IPS-15b (cell line): ENCODE results near the gene PACSIN1.

Experiments
- H3K27me3 ChIP-seq: one replicate; pipeline ENCODE4 v1.6.1; 2013; ENCODE audit warnings: low read length; ENCODE audit not compliant: control insufficient read depth, insufficient read depth
- H3K36me3 ChIP-seq: one replicate; pipeline ENCODE4 v1.6.1; 2013; ENCODE audit warnings: low read length; ENCODE audit not compliant: control insufficient read depth, insufficient read depth
- H3K4me1 ChIP-seq: one replicate; pipeline ENCODE4 v1.6.1; 2013; ENCODE audit warnings: mild to moderate bottlenecking, low read length; ENCODE audit not compliant: control insufficient read depth, insufficient read depth
- H3K4me3 ChIP-seq: one replicate; pipeline ENCODE4 v1.5.1; 2013; ENCODE audit warnings: low read depth, low read length
- H3K9ac ChIP-seq: one replicate; pipeline ENCODE4 v1.6.1; 2013; ENCODE audit warnings: low read depth, mild to moderate bottlenecking, low read length
- H3K9me3 ChIP-seq: one replicate; pipeline ENCODE4 v1.6.1; 2013; ENCODE audit warnings: mild to moderate bottlenecking, low read length; ENCODE audit not compliant: control insufficient read depth, insufficient read depth

The PACSIN1 gene

GRCh38 chr6:34519971-34520644 lies 54.2 kb downstream of the PACSIN1 start:
- Histone ChIP-seq H3K9ac (no peak overlapping the region), H3K27me3 (no peaks in the 10 kb centered on the region), H3K4me3 (no peak overlapping the region), H3K4me1 (peaks cover 2% of the 10 kb centered on the region), H3K36me3 (no peaks in the 10 kb centered on the region), H3K9me3 (no peaks in the 10 kb centered on the region)

DNA sequence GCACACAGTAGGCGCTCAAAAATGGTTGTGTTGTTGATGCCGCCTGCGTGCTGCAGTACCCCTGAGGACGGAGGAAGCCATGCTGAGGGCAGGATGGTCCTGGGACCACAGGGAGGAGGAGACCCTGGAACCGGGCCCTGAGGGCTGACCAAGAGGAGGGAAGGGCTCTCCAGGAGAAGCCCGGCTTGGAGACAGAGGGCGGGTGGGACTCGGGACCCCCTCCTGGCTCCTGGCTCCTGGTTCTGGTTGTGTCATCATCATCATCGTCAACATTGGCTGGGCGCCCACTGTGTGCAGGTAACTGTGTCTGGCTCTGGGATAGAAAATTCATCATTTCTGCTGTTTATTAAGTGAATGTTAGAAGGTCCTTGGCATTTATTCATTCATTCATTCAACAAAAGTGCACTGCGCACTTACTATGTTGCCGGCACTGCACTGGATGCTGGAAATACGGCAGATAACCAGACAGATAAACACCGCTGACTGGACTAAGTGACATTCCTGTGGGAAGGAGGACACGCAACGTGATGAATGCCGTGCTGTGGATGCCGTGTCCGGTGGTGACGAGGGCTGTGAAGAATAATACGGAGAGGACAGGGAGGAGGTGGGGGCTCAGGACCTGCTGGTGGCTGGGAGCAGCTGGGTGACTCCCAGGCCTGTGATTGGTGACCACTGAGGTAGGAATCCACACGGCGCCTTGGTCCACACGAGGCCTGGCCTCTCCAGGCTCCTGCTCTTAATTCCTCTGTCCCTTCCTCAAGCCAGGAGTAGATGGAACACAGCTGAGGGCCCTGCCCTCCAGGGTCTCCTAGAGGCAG lies 55.0 kb downstream of the PACSIN1 start:
- Histone ChIP-seq H3K9ac (no peak overlapping the region), H3K4me1 (no peaks in the 10 kb centered on the region), H3K4me3 (no peak overlapping the region), H3K27me3 (no peaks in the 10 kb centered on the region), H3K9me3 (no peaks in the 10 kb centered on the region), H3K36me3 (no peaks in the 10 kb centered on the region)

- Histone ChIP-seq H3K36me3 (no peaks in the 10 kb centered on the region), H3K27me3 (no peaks in the 10 kb centered on the region), H3K9me3 (no peaks in the 10 kb centered on the region), H3K4me3 (no peak overlapping the region), H3K4me1 (peaks cover 1% of the 10 kb centered on the region), H3K9ac (no peak overlapping the region)
Observed at GRCh38 chr6:34521463-34522285, 55.8 kb downstream of the PACSIN1 start.

DNA sequence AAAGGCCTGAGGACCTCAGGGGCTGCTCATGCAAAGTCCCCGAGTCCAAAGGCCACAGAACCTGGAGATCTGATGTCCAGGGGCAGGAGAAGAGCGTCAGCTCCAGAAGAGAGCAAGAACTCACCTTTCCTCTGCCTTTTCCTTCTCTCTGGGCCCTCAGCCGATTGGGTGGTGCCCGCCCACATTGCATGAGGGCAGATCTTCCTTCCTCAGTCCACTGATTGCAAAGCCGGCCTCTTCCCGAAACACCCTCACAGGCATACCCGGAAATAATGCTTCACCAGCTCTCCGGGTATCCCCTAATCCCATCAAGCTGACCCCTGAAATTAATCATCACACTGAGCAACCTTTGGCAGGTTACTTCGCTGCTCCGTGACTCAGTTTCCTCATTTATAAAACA lies 56.9 kb downstream of the PACSIN1 start:
- Histone ChIP-seq H3K9me3 (no peaks in the 10 kb centered on the region), H3K4me1 (peaks cover 2% of the 10 kb centered on the region), H3K9ac (no peak overlapping the region), H3K36me3 (no peaks in the 10 kb centered on the region), H3K27me3 (no peaks in the 10 kb centered on the region), H3K4me3 (no peak overlapping the region)

GRCh38 chr6:34523441-34524206 lies 57.7 kb downstream of the PACSIN1 start:
- Histone ChIP-seq H3K4me1 (peaks cover 2% of the 10 kb centered on the region), H3K4me3 (no peak overlapping the region), H3K36me3 (peaks cover under 1% of the 10 kb centered on the region), H3K27me3 (no peaks in the 10 kb centered on the region), H3K9me3 (no peaks in the 10 kb centered on the region), H3K9ac (no peak overlapping the region)

DNA sequence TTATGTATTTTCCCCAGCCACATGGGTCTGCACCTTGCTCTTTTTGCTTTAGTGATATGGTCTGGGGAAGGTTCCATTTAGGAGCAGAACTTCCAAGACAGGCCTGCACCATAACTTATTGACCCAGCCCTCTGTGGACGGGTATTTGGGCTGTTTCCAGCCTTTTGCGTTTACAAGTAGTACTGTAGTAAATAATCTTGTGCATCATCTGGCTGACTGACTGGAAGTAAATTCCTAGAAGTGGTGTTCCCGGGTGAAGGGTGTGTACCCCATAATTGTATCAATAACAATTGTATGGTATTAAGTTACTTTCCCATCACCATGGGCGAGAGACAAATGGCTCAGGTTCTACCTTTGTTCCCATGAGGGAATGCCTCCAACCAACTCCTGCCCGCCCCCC lies 58.6 kb downstream of the PACSIN1 start:
- H3K4me3 ChIP-seq, result no peak overlapping the region
- peaks cover 4% of the 10 kb centered on the region for H3K36me3 ChIP-seq
- H3K9ac ChIP-seq, result no peak overlapping the region
- peaks cover 2% of the 10 kb centered on the region for H3K4me1 ChIP-seq
- no peaks in the 10 kb centered on the region for H3K9me3 ChIP-seq
- no peaks in the 10 kb centered on the region for H3K27me3 ChIP-seq

DNA sequence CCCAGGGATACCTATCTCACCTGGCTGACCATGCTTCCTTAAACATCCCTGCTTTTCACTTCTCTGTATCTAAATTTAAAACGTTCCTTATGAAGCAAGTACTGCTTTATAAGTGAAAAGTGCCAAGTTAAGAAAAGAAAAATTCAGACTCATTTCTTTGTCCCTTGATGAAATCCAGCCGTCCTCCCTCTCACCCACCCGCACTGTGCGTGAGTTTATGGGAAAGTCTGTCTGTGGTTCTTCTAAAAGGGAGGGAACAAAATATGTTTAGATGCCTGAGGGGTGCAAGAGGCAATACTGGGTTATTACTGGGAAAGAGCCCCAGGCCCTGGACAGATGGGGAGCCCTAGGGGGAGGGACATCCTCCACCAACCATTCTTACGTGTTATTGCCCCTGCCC lies 59.1 kb downstream of the PACSIN1 start:
- Histone ChIP-seq H3K4me1 (peaks cover 2% of the 10 kb centered on the region), H3K36me3 (peaks cover 6% of the 10 kb centered on the region), H3K9me3 (no peaks in the 10 kb centered on the region), H3K27me3 (no peaks in the 10 kb centered on the region), H3K4me3 (no peak overlapping the region), H3K9ac (no peak overlapping the region)

- Histone ChIP-seq H3K4me3 (no peak overlapping the region), H3K9me3 (no peaks in the 10 kb centered on the region), H3K36me3 (peaks cover 6% of the 10 kb centered on the region), H3K4me1 (peaks cover 2% of the 10 kb centered on the region), H3K27me3 (no peaks in the 10 kb centered on the region), H3K9ac (no peak overlapping the region)
Observed at GRCh38 chr6:34525431-34526175, 59.7 kb downstream of the PACSIN1 start.

DNA sequence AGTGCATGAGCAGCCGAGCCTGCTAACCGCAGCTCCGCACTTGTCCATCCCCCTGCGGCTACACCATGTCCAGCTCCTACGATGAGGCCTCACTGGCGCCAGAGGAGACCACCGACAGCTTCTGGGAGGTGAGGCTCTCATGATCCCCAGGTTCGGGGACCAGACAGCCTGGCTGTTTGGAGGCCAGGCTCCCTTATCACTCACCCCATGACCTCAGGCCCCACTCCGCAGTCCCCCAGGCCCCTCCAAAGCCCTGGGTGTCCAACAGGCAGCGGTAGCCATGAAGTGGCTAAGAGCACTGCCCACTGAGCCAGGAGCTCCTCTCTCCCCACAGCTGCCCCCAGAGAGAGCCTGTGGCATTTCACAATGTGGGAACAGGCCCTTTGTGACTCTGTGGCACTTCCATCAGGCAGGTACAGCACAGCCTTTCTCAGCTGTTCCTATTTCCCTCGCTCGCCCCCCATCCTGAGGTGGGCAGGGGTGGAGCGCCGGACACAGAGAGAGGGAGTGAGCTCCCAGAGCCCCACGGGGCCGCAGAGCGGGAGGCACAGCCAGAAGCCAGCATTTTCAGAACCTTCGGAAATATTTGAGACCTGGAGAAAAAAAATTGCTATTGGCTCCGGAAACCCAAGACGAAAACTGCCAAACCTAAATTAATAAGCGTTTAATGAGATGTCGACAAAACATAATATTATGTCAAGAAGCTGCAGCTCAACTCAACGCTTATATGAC lies 60.5 kb downstream of the PACSIN1 start:
- Histone ChIP-seq H3K9ac (no peak overlapping the region), H3K27me3 (no peaks in the 10 kb centered on the region), H3K36me3 (peaks cover 6% of the 10 kb centered on the region), H3K4me3 (peak overlapping the region; percentile 22), H3K9me3 (no peaks in the 10 kb centered on the region), H3K4me1 (peaks cover 5% of the 10 kb centered on the region)

DNA sequence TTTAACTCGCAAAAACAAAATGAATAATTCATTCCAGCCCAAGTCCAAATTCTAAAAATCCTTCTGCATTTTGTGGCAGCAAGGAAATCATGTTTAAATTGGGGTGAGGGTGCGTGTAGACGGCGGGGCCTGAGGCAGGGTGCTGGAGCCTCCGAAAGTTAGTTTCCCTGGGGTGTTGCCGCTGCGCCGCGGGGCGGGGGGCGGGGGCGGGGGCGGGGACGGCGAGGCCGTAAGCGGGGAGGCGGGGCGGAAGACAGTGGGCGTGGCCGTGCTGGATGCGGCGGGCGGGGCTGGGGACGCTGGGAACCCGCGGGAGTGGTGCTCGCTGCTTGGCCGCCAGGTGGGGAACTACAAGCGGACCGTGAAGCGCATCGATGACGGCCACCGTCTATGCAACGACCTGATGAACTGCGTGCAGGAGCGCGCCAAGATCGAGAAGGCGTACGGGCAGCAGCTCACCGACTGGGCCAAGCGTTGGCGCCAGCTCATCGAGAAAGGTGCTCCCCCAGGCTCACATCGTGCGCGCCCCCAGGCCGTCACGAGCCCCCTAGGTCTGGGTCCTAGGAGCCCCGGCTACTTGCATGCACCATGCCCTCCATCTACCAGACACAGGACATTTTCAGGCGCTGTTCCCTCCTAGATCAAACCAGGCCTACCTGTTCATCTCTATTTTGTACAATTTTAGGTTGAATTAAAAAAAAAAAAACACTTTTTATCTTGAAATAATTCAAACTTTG lies 61.3 kb downstream of the PACSIN1 start:
- Histone ChIP-seq H3K4me1 (peaks cover 6% of the 10 kb centered on the region), H3K27me3 (no peaks in the 10 kb centered on the region), H3K9me3 (no peaks in the 10 kb centered on the region), H3K9ac (no peak overlapping the region), H3K36me3 (peaks cover 6% of the 10 kb centered on the region), H3K4me3 (peak overlapping the region; percentile 55)
